Keratinocyte (primary cell): ENCODE data around the gene MOB2. TPM values are rescaled to one million over a fixed set of nuclear protein-coding genes. Genes with fewer than 3 reads are reported as not detected.

Experiments
- DNase-seq: peaks from one replicate; pipeline ENCODE4 v3.0.0-alpha.2; 2011; ENCODE audit warnings: low read depth, missing footprints, low spot score
- FAIRE-seq: peaks from 2 replicates; lab custom pipeline; 2011; peaks lifted over from hg19 to GRCh38; lab: Jason Lieb, UNC
- H2AFZ ChIP-seq: 2 replicates; pipeline ENCODE4 v1.6.0; 2012; ENCODE audit warnings: low read length, control low read depth, inconsistent platforms; ENCODE audit not compliant: control insufficient read depth
- H3K27ac ChIP-seq: 2 replicates; pipeline ENCODE4 v1.5.1; 2011; ENCODE audit warnings: low read length; ENCODE audit not compliant: control insufficient read depth, insufficient read depth
- H3K27me3 ChIP-seq: 3 replicates; pipeline ENCODE4 v1.6.0; 2011; ENCODE audit warnings: low read length; ENCODE audit not compliant: control insufficient read depth, insufficient read depth; ENCODE audit errors: extremely low read depth
- H3K36me3 ChIP-seq, 2 experiments: 2 replicates in 1 of 2; 3 replicates in 1 of 2; pipeline ENCODE4 v1.5.1; 2011; ENCODE audit warnings: low read length in 2 of 2, mild to moderate bottlenecking in 1 of 2; ENCODE audit not compliant: control insufficient read depth in 2 of 2, insufficient read depth in 2 of 2; ENCODE audit errors: extremely low read depth in 1 of 2
- H3K4me1 ChIP-seq: 3 replicates; pipeline ENCODE4 v1.5.1; 2011; ENCODE audit warnings: low read length; ENCODE audit not compliant: control insufficient read depth, insufficient read depth; ENCODE audit errors: extremely low read depth
- H3K4me2 ChIP-seq: 3 replicates; pipeline ENCODE4 v1.6.0; 2011; ENCODE audit warnings: low read depth, low read length; ENCODE audit not compliant: control insufficient read depth, insufficient read depth; ENCODE audit errors: extremely low read depth
- H3K4me3 ChIP-seq, 3 experiments: fragments of 200-600 bp in 1 of 3; sonication (generic) in 1 of 3; 2 replicates in 2 of 3; 3 replicates in 1 of 3; pipeline ENCODE4 v1.5.1; 2011 to 2016; ENCODE audit warnings: low read length in 3 of 3, mild to moderate bottlenecking in 3 of 3, control low read depth in 2 of 3, inconsistent platforms in 1 of 3, low read depth in 1 of 3, mixed read lengths in 1 of 3, mixed run types in 1 of 3, moderate library complexity in 1 of 3; ENCODE audit not compliant: control insufficient read depth in 2 of 3, insufficient read depth in 2 of 3; ENCODE audit errors: extremely low read depth in 1 of 3
- H3K79me2 ChIP-seq: 2 replicates; pipeline ENCODE4 v1.6.0; 2012; ENCODE audit warnings: low read length; ENCODE audit not compliant: control insufficient read depth, insufficient read depth
- H3K9ac ChIP-seq: 3 replicates; pipeline ENCODE4 v1.6.0; 2011; ENCODE audit warnings: low read length; ENCODE audit not compliant: control insufficient read depth, insufficient read depth; ENCODE audit errors: extremely low read depth
- H3K9me1 ChIP-seq: 3 replicates; pipeline ENCODE4 v1.6.0; 2011; ENCODE audit warnings: low read length; ENCODE audit not compliant: control insufficient read depth, insufficient read depth; ENCODE audit errors: extremely low read depth
- H3K9me3 ChIP-seq: 2 replicates; pipeline ENCODE4 v1.5.1; 2012; ENCODE audit warnings: low read depth, low read length; ENCODE audit not compliant: control insufficient read depth
- H4K20me1 ChIP-seq: 3 replicates; pipeline ENCODE4 v1.6.0; 2011; ENCODE audit warnings: low read length; ENCODE audit not compliant: control insufficient read depth, insufficient read depth; ENCODE audit errors: extremely low read depth
- CTCF ChIP-seq, 3 experiments: IDR thresholded peaks in 1 of 3; conservative IDR thresholded peaks in 1 of 3; optimal IDR thresholded peaks in 1 of 3; 2 replicates in 2 of 3; 3 replicates in 1 of 3; pipeline versions ENCODE3 to v1.5.1; 2011; ENCODE audit warnings: low read length in 3 of 3, mild to moderate bottlenecking in 3 of 3, moderate library complexity in 2 of 3, control low read depth in 1 of 3, inconsistent platforms in 1 of 3; ENCODE audit not compliant: insufficient read depth in 2 of 3; ENCODE audit errors: extremely low read depth in 1 of 3
- EZH2 ChIP-seq: IDR thresholded peaks from one replicate; pipeline ENCODE4 v1.6.1; 2012; ENCODE audit warnings: inconsistent platforms, mild to moderate bottlenecking, low read length, moderate library complexity
- dilution Hi-C: fragments of 300-500 bp; cut with MboI; formaldehyde crosslinking; loops from one replicate; pipeline ENCODE4 v1.7.0; 2020; ENCODE audit warnings: low sequenced_read_pairs; ENCODE audit not compliant: extremely low pct_ligation_motif_present
- polyA plus RNA-seq, 5 experiments: library from polyadenylated mRNA; depleted of rRNA in 3 of 5; stranded (reverse) in 3 of 5; stranded (forward) in 1 of 5; unstranded in 1 of 5; fragments of >200 nt; gene quantifications; 1 replicate in 1 of 5; 2 replicates in 3 of 5; 3 replicates in 1 of 5; pipeline versions ENCODE4 v1.2.1 to v1.2.3, GENCODE V29; 2011 to 2012; ENCODE audit warnings: missing spikeins in 2 of 5, low read depth in 1 of 5, low replicate concordance in 1 of 5

MOB2 gene
- polyA plus RNA-seq, 1 donor (not counting 4 experiments of a cell fraction or from before 2014, with no cell fraction given), result 37.7 TPM

GRCh38 chr11:1469911-1470680 lies 16.5 kb downstream of the MOB2 start:
- Histone ChIP-seq H3K4me3 (no peak overlapping the region), H3K9me3 (no peaks in the 10 kb centered on the region), H2AFZ (no peak overlapping the region), H3K27me3 (no peaks in the 10 kb centered on the region), H3K4me2 (no peak overlapping the region), H3K9ac (no peak overlapping the region), H3K79me2 (no peaks in the 10 kb centered on the region), H3K36me3 (peaks cover 3 to 27% of the 10 kb centered on the region in 2 experiments), H4K20me1 (peaks cover 3% of the 10 kb centered on the region), H3K27ac (no peak overlapping the region), H3K4me1 (no peaks in the 10 kb centered on the region), H3K9me1 (no peaks in the 10 kb centered on the region)
- dilution Hi-C loops, result no loop called here
- no peak for DNase-seq
- FAIRE-seq, result no peak
- TF ChIP-seq EZH2 (no peak), CTCF (optimal IDR thresholded peaks at IDR 0.05 in 1 of 3, IDR thresholded peaks at IDR 0.05 in 1 of 3, conservative IDR thresholded peaks at IDR 0.05 in 1 of 3; ENCODE audit: extremely low read depth in 1 of 3, insufficient read depth in 2 of 3, low read length in 3 of 3) (no peak)

GRCh38 chr11:1469287-1469910 lies 17.2 kb downstream of the MOB2 start:
- H3K27ac ChIP-seq, result no peak overlapping the region
- no peaks in the 10 kb centered on the region for H3K79me2 ChIP-seq
- no peaks in the 10 kb centered on the region for H3K9me1 ChIP-seq
- no peak overlapping the region for H2AFZ ChIP-seq
- H3K36me3 ChIP-seq, result peaks cover 3 to 26% of the 10 kb centered on the region in 2 experiments
- dilution Hi-C loops, result no loop called here
- DNase-seq (no peak), FAIRE-seq (no peak)
- no peaks in the 10 kb centered on the region for H3K4me1 ChIP-seq
- H3K27me3 ChIP-seq, result no peaks in the 10 kb centered on the region
- TF ChIP-seq EZH2, result no peak
- no peak for TF ChIP-seq CTCF (optimal IDR thresholded peaks at IDR 0.05 in 1 of 3, IDR thresholded peaks at IDR 0.05 in 1 of 3, conservative IDR thresholded peaks at IDR 0.05 in 1 of 3; ENCODE audit: extremely low read depth in 1 of 3, insufficient read depth in 2 of 3, low read length in 3 of 3)
- H3K9ac ChIP-seq, result no peak overlapping the region
- H3K9me3 ChIP-seq, result no peaks in the 10 kb centered on the region
- H3K4me3 ChIP-seq, result no peak overlapping the region
- H4K20me1 ChIP-seq, result peaks cover 3% of the 10 kb centered on the region
- H3K4me2 ChIP-seq, result no peak overlapping the region
